Liver (tissue), 9 donors: ENCODE data around the gene TNFRSF17. TPM values are rescaled to one million over a fixed set of nuclear protein-coding genes. Genes with fewer than 3 reads are reported as not detected.

Experiments
- DNase-seq: peaks from one replicate; pipeline ENCODE4 v3.0.0-alpha.2; 2017; ENCODE audit warnings: low spot score
- H3K27ac ChIP-seq, 2 donors: one replicate each; pipeline ENCODE4 v1.7.0; 2013; ENCODE audit warnings: inconsistent platforms in 2 of 2, low read length in 2 of 2, control low read depth in 1 of 2, low read depth in 1 of 2, mild to moderate bottlenecking in 1 of 2
- H3K27me3 ChIP-seq, 4 donors: one replicate each; pipeline versions ENCODE4 v1.6.1 to v1.7.0; 2013; ENCODE audit warnings: low read length in 3 of 4, inconsistent platforms in 1 of 4, mild to moderate bottlenecking in 1 of 4, moderate library complexity in 1 of 4; ENCODE audit not compliant: control insufficient read depth in 4 of 4, insufficient read depth in 4 of 4
- H3K36me3 ChIP-seq, 4 donors: one replicate each; pipeline versions ENCODE4 v1.6.1 to v1.7.0; 2013; ENCODE audit warnings: low read length in 3 of 4, mild to moderate bottlenecking in 3 of 4, low read depth in 1 of 4, moderate library complexity in 1 of 4; ENCODE audit not compliant: control insufficient read depth in 4 of 4, insufficient read depth in 3 of 4
- H3K4me1 ChIP-seq, 4 donors: one replicate each; pipeline versions ENCODE4 v1.6.1 to v1.7.0; 2013; ENCODE audit warnings: low read length in 3 of 4, mild to moderate bottlenecking in 3 of 4, moderate library complexity in 1 of 4; ENCODE audit not compliant: control insufficient read depth in 4 of 4, insufficient read depth in 4 of 4
- H3K4me3 ChIP-seq, 3 donors: one replicate each; pipeline versions ENCODE4 v1.6.1 to v1.7.0; 2013; ENCODE audit warnings: low read length in 3 of 3, control low read depth in 1 of 3, low read depth in 1 of 3, mild to moderate bottlenecking in 1 of 3
- H3K9ac ChIP-seq, 2 donors: one replicate each; pipeline ENCODE4 v1.7.0; 2013; ENCODE audit warnings: low read length in 2 of 2, mild to moderate bottlenecking in 2 of 2, moderate library complexity in 2 of 2, control low read depth in 1 of 2, low read depth in 1 of 2
- H3K9me3 ChIP-seq, 4 donors: one replicate each; pipeline versions ENCODE4 v1.6.1 to v1.7.0; 2013; ENCODE audit warnings: low read length in 3 of 4; ENCODE audit not compliant: control insufficient read depth in 4 of 4
- EGR1 ChIP-seq, 2 donors: IDR thresholded peaks; 2 replicates each; pipeline ENCODE4 v1.6.1; 2016 to 2018; ENCODE audit warnings: antibody characterized with exemption in 2 of 2, low read depth in 2 of 2
- FOXA2 ChIP-seq: IDR thresholded peaks from 2 replicates; pipeline ENCODE4 v1.6.1; 2016; ENCODE audit warnings: antibody characterized with exemption
- GABPA ChIP-seq, 2 donors: IDR thresholded peaks in 1 of 2; conservative IDR thresholded peaks in 1 of 2; 2 replicates each; pipeline ENCODE4 v1.6.1; 2016; ENCODE audit warnings: antibody characterized with exemption in 2 of 2, mild to moderate bottlenecking in 1 of 2, moderate library complexity in 1 of 2
- HNF4A ChIP-seq, 2 donors: conservative IDR thresholded peaks; 2 replicates each; pipeline ENCODE4 v1.6.1; 2016; ENCODE audit warnings: antibody characterized with exemption in 2 of 2, mild to moderate bottlenecking in 2 of 2
- HNF4G ChIP-seq: IDR thresholded peaks from 2 replicates; pipeline ENCODE4 v1.6.1; 2016; ENCODE audit warnings: antibody characterized with exemption
- JUND ChIP-seq, 2 donors: IDR thresholded peaks; 2 replicates each; pipeline ENCODE4 v1.6.1; 2016; ENCODE audit warnings: antibody characterized with exemption in 2 of 2
- NR2F2 ChIP-seq: IDR thresholded peaks from 2 replicates; pipeline ENCODE4 v1.6.1; 2016; ENCODE audit warnings: antibody characterized with exemption
- RAD21 ChIP-seq, 2 donors: IDR thresholded peaks; 2 replicates each; pipeline ENCODE4 v1.6.1; 2016; ENCODE audit warnings: antibody characterized with exemption in 2 of 2, mild to moderate bottlenecking in 2 of 2
- RXRA ChIP-seq, 2 donors: IDR thresholded peaks; 2 replicates each; pipeline ENCODE4 v1.6.1; 2017 to 2018; ENCODE audit warnings: antibody characterized with exemption in 2 of 2, mild to moderate bottlenecking in 1 of 2
- SP1 ChIP-seq: IDR thresholded peaks from 2 replicates; pipeline ENCODE4 v1.6.1; 2018; ENCODE audit warnings: antibody characterized with exemption, mild to moderate bottlenecking
- TAF1 ChIP-seq: conservative IDR thresholded peaks from 2 replicates; pipeline ENCODE4 v1.6.1; 2016; ENCODE audit warnings: antibody characterized with exemption, mild to moderate bottlenecking
- YY1 ChIP-seq: IDR thresholded peaks from 2 replicates; pipeline ENCODE4 v1.6.1; 2016; ENCODE audit warnings: antibody characterized with exemption, mild to moderate bottlenecking
- WGBS: extraction: QIAGEN DNeasy Blood & Tissue Kit; methylation state at CpG from one replicate; pipeline ENCODE4 v1.1.7; 2013; 5-methylcytosine and 5-hydroxymethylcytosine counted together
- polyA plus RNA-seq, 2 donors: library from polyadenylated mRNA; stranded (reverse) in 1 of 2; unstranded in 1 of 2; fragments of 200-250 nt in 1 of 2; fragments of >200 nt in 1 of 2; fragmentation: Nextera tagmentation in 1 of 2; extraction: Ambion mirVana in 1 of 2; gene quantifications; one replicate each; pipeline versions ENCODE4 v1.2.1 to v1.2.3, GENCODE V29; 2013 to 2015
- total RNA-seq, 2 donors: library from RNA; depleted of rRNA; stranded (reverse); fragments of >200 nt; gene quantifications; one replicate each; pipeline ENCODE4 v1.2.3, GENCODE V29; 2014
- TF ChIP-seq, protein P1 (sequence below): fragments of 150-350 bp; IDR thresholded peaks from 2 replicates; pipeline ENCODE4 v1.5.1; 2017; ENCODE audit warnings: improper control_type of control experiment, low read depth, low read length; ENCODE audit not compliant: missing input control
- TF ChIP-seq, protein P2 (sequence below): IDR thresholded peaks from 2 replicates; pipeline ENCODE4 v1.6.1; 2016; ENCODE audit warnings: antibody characterized with exemption
- TF ChIP-seq, protein P3 (sequence below): IDR thresholded peaks from 2 replicates; pipeline ENCODE4 v1.6.1; 2016; ENCODE audit warnings: antibody characterized with exemption
- TF ChIP-seq, protein P4 (sequence below): IDR thresholded peaks from 2 replicates; pipeline ENCODE4 v1.6.1; 2016; ENCODE audit warnings: antibody characterized with exemption
- TF ChIP-seq, protein P5 (sequence below): IDR thresholded peaks from 2 replicates; pipeline ENCODE4 v1.6.1; 2016; ENCODE audit warnings: antibody characterized with exemption, mild to moderate bottlenecking
- donor health status: healthy.
- donor health status: healthy.
- donor health status: healthy.
- donor health status: healthy.
- donor health status: healthy.

The TNFRSF17 gene
- total and polyA plus RNA-seq, 4 donors: 0.17 to 2.6 (median 0.28) TPM; not detected in 1

DNA sequence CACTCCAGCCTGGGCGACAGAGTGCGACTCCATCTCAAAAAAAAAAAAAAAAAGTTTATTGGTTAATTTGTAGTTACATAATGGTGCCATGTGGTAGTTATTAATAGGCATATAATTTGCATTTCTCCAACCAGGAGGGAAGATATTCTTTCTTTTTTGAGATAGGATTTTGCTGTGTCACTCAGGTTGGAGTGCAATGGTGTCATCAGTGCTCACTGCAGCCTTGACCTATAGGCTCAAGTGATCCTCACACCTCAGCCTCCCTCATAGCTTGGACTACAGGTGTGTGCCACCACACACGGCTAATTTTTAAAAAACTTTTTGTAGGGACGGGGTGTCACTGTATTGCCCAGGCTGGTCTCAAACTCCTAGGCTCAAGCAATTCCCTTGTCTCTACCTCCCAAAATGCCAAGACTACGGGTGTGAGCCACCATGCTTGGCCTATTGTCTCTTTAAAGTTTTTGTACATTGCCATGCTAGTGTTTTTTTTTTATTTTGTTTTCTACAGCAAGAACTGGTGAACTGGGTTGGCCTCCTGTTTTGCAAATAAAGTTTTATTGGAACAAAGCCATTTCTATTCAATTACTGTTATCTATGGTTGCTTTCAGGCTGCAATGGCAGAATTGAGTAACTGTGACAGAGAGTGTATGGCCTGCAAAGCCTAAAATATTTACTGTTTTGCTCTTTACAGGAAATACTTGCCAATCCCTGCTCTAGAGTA, 23.4 kb downstream of the TNFRSF17 start:
- H3K9me3 ChIP-seq: no peaks in the 10 kb centered on the region
- no peak overlapping the region for H3K4me3 ChIP-seq
- no peaks in the 10 kb centered on the region for H3K27me3 ChIP-seq
- WGBS: 60% methylated on average over 5 of the region's 5 CpGs
- no peaks in the 10 kb centered on the region for H3K36me3 ChIP-seq
- H3K9ac ChIP-seq: no peak overlapping the region
- no peak for DNase-seq
- no peaks in the 10 kb centered on the region for H3K4me1 ChIP-seq
- no peak for TF ChIP-seq RXRA (IDR thresholded peaks at IDR 0.05)
- TF ChIP-seq, protein P1, sequence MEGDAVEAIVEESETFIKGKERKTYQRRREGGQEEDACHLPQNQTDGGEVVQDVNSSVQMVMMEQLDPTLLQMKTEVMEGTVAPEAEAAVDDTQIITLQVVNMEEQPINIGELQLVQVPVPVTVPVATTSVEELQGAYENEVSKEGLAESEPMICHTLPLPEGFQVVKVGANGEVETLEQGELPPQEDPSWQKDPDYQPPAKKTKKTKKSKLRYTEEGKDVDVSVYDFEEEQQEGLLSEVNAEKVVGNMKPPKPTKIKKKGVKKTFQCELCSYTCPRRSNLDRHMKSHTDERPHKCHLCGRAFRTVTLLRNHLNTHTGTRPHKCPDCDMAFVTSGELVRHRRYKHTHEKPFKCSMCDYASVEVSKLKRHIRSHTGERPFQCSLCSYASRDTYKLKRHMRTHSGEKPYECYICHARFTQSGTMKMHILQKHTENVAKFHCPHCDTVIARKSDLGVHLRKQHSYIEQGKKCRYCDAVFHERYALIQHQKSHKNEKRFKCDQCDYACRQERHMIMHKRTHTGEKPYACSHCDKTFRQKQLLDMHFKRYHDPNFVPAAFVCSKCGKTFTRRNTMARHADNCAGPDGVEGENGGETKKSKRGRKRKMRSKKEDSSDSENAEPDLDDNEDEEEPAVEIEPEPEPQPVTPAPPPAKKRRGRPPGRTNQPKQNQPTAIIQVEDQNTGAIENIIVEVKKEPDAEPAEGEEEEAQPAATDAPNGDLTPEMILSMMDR: no peak
- TF ChIP-seq HNF4A (conservative IDR thresholded peaks at IDR 0.05): no peak
- TF ChIP-seq GABPA (IDR thresholded peaks at IDR 0.05 in 1 of 2, conservative IDR thresholded peaks at IDR 0.05 in 1 of 2): no peak
- no peak for TF ChIP-seq RAD21 (IDR thresholded peaks at IDR 0.05)
- TF ChIP-seq NR2F2: no peak
- TF ChIP-seq JUND (IDR thresholded peaks at IDR 0.05): no peak
- TF ChIP-seq, protein P2, sequence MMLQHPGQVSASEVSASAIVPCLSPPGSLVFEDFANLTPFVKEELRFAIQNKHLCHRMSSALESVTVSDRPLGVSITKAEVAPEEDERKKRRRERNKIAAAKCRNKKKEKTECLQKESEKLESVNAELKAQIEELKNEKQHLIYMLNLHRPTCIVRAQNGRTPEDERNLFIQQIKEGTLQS: no peak
- no peak for TF ChIP-seq SP1
- no peak for TF ChIP-seq EGR1 (IDR thresholded peaks at IDR 0.05; ENCODE audit: low read depth in 2 of 2)
- H3K27ac ChIP-seq: no peak overlapping the region

DNA sequence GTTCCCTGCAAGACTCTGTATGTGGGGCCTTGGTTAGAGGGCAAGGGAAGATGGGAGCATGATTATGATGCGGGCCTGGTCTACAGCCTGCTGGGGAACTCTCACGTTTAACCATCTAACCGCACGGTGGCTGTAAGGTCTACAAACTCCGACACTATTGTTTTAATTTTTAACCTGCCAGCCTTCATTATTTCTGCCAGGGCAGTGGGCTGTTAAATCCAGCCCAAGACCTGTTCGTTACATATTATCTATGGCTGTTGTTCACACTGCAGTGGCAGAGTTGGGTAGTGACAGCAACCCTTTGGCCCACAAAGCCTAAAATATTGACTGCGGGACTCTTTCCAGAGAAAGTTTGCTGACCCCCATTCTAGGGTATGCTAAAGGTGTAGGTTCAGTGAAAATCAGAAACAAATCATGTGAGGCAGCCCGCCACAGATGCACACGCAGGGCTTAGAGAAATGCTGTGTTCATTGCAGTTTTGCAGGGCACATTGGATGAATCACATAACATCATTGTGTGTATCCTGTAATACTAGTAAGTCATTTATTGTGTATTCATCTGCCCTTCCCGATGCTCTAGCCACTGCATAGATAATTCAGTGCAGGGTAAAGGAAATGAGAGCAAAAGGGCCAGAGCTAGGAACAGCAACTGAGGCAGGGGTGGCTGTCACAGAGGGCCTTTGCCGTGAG, 25.8 kb downstream of the TNFRSF17 start:
- H3K27ac ChIP-seq: no peak overlapping the region
- H3K27me3 ChIP-seq: no peaks in the 10 kb centered on the region
- DNase-seq: no peak
- no peak overlapping the region for H3K4me3 ChIP-seq
- H3K9ac ChIP-seq: no peak overlapping the region
- 84% methylated on average over 11 of the region's 11 CpGs for WGBS
- H3K4me1 ChIP-seq: no peaks in the 10 kb centered on the region
- H3K9me3 ChIP-seq: no peaks in the 10 kb centered on the region
- TF ChIP-seq NR2F2 (no peak), HNF4G (no peak)
- no peaks in the 10 kb centered on the region for H3K36me3 ChIP-seq

DNA sequence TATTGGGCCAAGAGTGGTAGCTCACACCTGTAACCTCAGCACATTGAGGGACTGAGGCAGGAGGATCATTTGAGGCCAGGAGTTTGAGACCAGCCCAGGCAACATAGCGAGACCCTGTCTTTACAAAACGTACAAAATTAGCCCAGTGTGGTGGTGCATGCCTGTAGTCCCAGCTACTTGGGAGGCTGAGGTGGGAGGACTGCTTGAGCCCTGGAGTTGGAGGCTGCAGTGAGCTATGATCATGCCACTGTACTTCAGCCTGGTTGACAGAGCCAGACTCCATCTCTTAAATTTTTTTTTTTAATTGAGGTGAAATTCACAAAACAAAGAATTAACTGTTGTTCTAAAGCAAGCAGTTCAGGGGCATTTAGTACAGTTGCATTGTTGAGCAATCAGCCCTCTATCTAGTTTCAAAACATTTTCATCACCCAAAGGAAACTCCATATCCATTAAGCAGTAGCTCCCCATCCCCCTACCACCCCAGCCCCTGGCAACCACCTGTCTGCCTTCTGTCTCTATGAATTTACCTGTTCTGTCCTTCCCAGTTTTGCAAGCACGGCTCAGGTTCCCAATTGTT, 27.1 kb downstream of the TNFRSF17 start:
- H3K27ac ChIP-seq: no peak overlapping the region
- no peaks in the 10 kb centered on the region for H3K27me3 ChIP-seq
- H3K4me1 ChIP-seq: no peaks in the 10 kb centered on the region
- DNase-seq: no peak
- H3K9me3 ChIP-seq: no peaks in the 10 kb centered on the region
- H3K36me3 ChIP-seq: no peaks in the 10 kb centered on the region
- H3K9ac ChIP-seq: no peak overlapping the region
- H3K4me3 ChIP-seq: no peak overlapping the region
- 92% methylated on average over 3 of the region's 3 CpGs for WGBS
- no peak for TF ChIP-seq NR2F2
- TF ChIP-seq, protein P3, sequence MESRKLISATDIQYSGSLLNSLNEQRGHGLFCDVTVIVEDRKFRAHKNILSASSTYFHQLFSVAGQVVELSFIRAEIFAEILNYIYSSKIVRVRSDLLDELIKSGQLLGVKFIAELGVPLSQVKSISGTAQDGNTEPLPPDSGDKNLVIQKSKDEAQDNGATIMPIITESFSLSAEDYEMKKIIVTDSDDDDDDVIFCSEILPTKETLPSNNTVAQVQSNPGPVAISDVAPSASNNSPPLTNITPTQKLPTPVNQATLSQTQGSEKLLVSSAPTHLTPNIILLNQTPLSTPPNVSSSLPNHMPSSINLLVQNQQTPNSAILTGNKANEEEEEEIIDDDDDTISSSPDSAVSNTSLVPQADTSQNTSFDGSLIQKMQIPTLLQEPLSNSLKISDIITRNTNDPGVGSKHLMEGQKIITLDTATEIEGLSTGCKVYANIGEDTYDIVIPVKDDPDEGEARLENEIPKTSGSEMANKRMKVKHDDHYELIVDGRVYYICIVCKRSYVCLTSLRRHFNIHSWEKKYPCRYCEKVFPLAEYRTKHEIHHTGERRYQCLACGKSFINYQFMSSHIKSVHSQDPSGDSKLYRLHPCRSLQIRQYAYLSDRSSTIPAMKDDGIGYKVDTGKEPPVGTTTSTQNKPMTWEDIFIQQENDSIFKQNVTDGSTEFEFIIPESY: no peak
- no peak for TF ChIP-seq GABPA (IDR thresholded peaks at IDR 0.05 in 1 of 2, conservative IDR thresholded peaks at IDR 0.05 in 1 of 2)
- TF ChIP-seq HNF4A (conservative IDR thresholded peaks at IDR 0.05): no peak
- no peak for TF ChIP-seq RXRA (IDR thresholded peaks at IDR 0.05)
- TF ChIP-seq, protein P4, sequence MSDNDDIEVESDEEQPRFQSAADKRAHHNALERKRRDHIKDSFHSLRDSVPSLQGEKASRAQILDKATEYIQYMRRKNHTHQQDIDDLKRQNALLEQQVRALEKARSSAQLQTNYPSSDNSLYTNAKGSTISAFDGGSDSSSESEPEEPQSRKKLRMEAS: no peak
- TF ChIP-seq HNF4G: no peak
- TF ChIP-seq EGR1 (IDR thresholded peaks at IDR 0.05; ENCODE audit: low read depth in 2 of 2): no peak
- no peak for TF ChIP-seq RAD21 (IDR thresholded peaks at IDR 0.05)
- TF ChIP-seq SP1: no peak
- TF ChIP-seq, protein P5, sequence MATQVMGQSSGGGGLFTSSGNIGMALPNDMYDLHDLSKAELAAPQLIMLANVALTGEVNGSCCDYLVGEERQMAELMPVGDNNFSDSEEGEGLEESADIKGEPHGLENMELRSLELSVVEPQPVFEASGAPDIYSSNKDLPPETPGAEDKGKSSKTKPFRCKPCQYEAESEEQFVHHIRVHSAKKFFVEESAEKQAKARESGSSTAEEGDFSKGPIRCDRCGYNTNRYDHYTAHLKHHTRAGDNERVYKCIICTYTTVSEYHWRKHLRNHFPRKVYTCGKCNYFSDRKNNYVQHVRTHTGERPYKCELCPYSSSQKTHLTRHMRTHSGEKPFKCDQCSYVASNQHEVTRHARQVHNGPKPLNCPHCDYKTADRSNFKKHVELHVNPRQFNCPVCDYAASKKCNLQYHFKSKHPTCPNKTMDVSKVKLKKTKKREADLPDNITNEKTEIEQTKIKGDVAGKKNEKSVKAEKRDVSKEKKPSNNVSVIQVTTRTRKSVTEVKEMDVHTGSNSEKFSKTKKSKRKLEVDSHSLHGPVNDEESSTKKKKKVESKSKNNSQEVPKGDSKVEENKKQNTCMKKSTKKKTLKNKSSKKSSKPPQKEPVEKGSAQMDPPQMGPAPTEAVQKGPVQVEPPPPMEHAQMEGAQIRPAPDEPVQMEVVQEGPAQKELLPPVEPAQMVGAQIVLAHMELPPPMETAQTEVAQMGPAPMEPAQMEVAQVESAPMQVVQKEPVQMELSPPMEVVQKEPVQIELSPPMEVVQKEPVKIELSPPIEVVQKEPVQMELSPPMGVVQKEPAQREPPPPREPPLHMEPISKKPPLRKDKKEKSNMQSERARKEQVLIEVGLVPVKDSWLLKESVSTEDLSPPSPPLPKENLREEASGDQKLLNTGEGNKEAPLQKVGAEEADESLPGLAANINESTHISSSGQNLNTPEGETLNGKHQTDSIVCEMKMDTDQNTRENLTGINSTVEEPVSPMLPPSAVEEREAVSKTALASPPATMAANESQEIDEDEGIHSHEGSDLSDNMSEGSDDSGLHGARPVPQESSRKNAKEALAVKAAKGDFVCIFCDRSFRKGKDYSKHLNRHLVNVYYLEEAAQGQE: no peak
- no peak for TF ChIP-seq FOXA2
- no peak for TF ChIP-seq JUND (IDR thresholded peaks at IDR 0.05)
- no peak for TF ChIP-seq TAF1
- TF ChIP-seq YY1: no peak
